Right atrium auricular region (tissue), 2 donors: ENCODE data around the gene GSE1. TPM values are rescaled to one million over a fixed set of nuclear protein-coding genes. Genes with fewer than 3 reads are reported as not detected.

Experiments
- DNase-seq: peaks from one replicate; pipeline ENCODE4 v3.0.0-alpha.2; 2019; ENCODE audit warnings: low spot score
- H3K27ac ChIP-seq, 2 donors: fragments of 200-600 bp; sonication (generic); 1 replicate in 1 of 2; 2 replicates in 1 of 2; pipeline ENCODE4 v1.5.1; 2016 to 2019
- H3K27me3 ChIP-seq, 2 donors: fragments of 200-600 bp; sonication (generic); one replicate each; pipeline versions ENCODE4 v1.5.1 to v1.6.0; 2017 to 2019
- H3K36me3 ChIP-seq: fragments of 200-600 bp; sonication (generic); one replicate; pipeline ENCODE4 v1.5.1; 2016
- H3K4me1 ChIP-seq, 2 donors: fragments of 200-600 bp; sonication (generic); one replicate each; pipeline versions ENCODE4 v1.5.1 to v1.6.0; 2017 to 2019
- H3K4me3 ChIP-seq, 2 donors: fragments of 200-600 bp; sonication (generic); 1 replicate in 1 of 2; 2 replicates in 1 of 2; pipeline ENCODE4 v1.5.1; 2017 to 2019; ENCODE audit warnings: mild to moderate bottlenecking in 1 of 2, moderate library complexity in 1 of 2
- H3K9me3 ChIP-seq, 2 donors: fragments of 200-600 bp; sonication (generic); one replicate each; pipeline ENCODE4 v1.5.1; 2019
- CTCF ChIP-seq, 2 donors: fragments of 200-600 bp; sonication (generic); IDR thresholded peaks; one replicate each; pipeline ENCODE4 v1.5.1; 2019; ENCODE audit warnings: antibody characterized with exemption in 2 of 2
- total RNA-seq, 2 donors: library from RNA; depleted of rRNA; stranded (reverse); fragments of >200 nt; gene quantifications; one replicate each; pipeline ENCODE4 v1.1.0, GENCODE V29; 2016

The GSE1 gene
- total RNA-seq, 2 donors from 2014 or later, result 37.1 to 55.7 TPM

- peaks cover 0 to 67% of the 10 kb centered on the region in 2 donors for H3K4me1 ChIP-seq
- no peaks in the 10 kb centered on the region for H3K9me3 ChIP-seq
- no peak for TF ChIP-seq CTCF (IDR thresholded peaks at IDR 0.05)
- H3K36me3 ChIP-seq, result no peaks in the 10 kb centered on the region
- no peaks in the 10 kb centered on the region for H3K27me3 ChIP-seq
- DNase-seq, result no peak
- no peak overlapping the region for H3K4me3 ChIP-seq
- H3K27ac ChIP-seq, result no peak overlapping the region
Measured at GRCh38 chr16:85577899-85578598, 35.1 kb upstream of the GSE1 start.

- no peak for DNase-seq
- no peak for TF ChIP-seq CTCF (IDR thresholded peaks at IDR 0.05)
- H3K4me3 ChIP-seq, result no peak overlapping the region
- no peaks in the 10 kb centered on the region for H3K36me3 ChIP-seq
- no peaks in the 10 kb centered on the region for H3K27me3 ChIP-seq
- no peak overlapping the region for H3K27ac ChIP-seq
- peaks cover 0 to 63% of the 10 kb centered on the region in 2 donors for H3K4me1 ChIP-seq
- no peaks in the 10 kb centered on the region for H3K9me3 ChIP-seq
Measured at GRCh38 chr16:85578599-85578948, 34.5 kb upstream of the GSE1 start.

- no peak for TF ChIP-seq CTCF (IDR thresholded peaks at IDR 0.05)
- H3K4me3 ChIP-seq, result no peak overlapping the region
- H3K9me3 ChIP-seq, result no peaks in the 10 kb centered on the region
- H3K27me3 ChIP-seq, result no peaks in the 10 kb centered on the region
- no peak overlapping the region for H3K27ac ChIP-seq
- no peak for DNase-seq
- peaks cover 0 to 57% of the 10 kb centered on the region in 2 donors for H3K4me1 ChIP-seq
- H3K36me3 ChIP-seq, result no peaks in the 10 kb centered on the region
Measured at GRCh38 chr16:85579191-85579590, 33.9 kb upstream of the GSE1 start.

- no peaks in the 10 kb centered on the region for H3K27me3 ChIP-seq
- no peaks in the 10 kb centered on the region for H3K9me3 ChIP-seq
- no peak overlapping the region for H3K27ac ChIP-seq
- DNase-seq, result no peak
- no peaks in the 10 kb centered on the region for H3K36me3 ChIP-seq
- no peak overlapping the region for H3K4me3 ChIP-seq
- peaks cover 0 to 49% of the 10 kb centered on the region in 2 donors for H3K4me1 ChIP-seq
- TF ChIP-seq CTCF (IDR thresholded peaks at IDR 0.05), result no peak
Measured at GRCh38 chr16:85579923-85580580, 33.1 kb upstream of the GSE1 start.

- DNase-seq, result no peak
- no peaks in the 10 kb centered on the region for H3K36me3 ChIP-seq
- H3K27me3 ChIP-seq, result no peaks in the 10 kb centered on the region
- no peak for TF ChIP-seq CTCF (IDR thresholded peaks at IDR 0.05)
- peaks cover 0 to 46% of the 10 kb centered on the region in 2 donors for H3K4me1 ChIP-seq
- H3K4me3 ChIP-seq, result no peak overlapping the region
- H3K9me3 ChIP-seq, result no peaks in the 10 kb centered on the region
- H3K27ac ChIP-seq, result no peak overlapping the region
Measured at GRCh38 chr16:85580684-85581083, 32.4 kb upstream of the GSE1 start.
